GM15510 (cell line): ENCODE data around the gene SIX3.

Experiments
- POLR2A ChIP-seq: IDR thresholded peaks from 3 replicates; pipeline ENCODE4 v1.6.1; 2011; ENCODE audit warnings: borderline replicate concordance; ENCODE audit not compliant: insufficient read length; ENCODE audit errors: extremely low read depth

SIX3 gene

GRCh38 chr2:44928483-44929158, 12.9 kb upstream of the SIX3 start:
- TF ChIP-seq POLR2A, result no peak

GRCh38 chr2:44929159-44929734, 12.3 kb upstream of the SIX3 start:
- no peak for TF ChIP-seq POLR2A

GRCh38 chr2:44929735-44930273, 11.7 kb upstream of the SIX3 start:
- TF ChIP-seq POLR2A, result no peak

- TF ChIP-seq POLR2A, result no peak
These were observed 11.0 kb upstream of the SIX3 start for GRCh38 chr2:44930274-44931197.

GRCh38 chr2:44931198-44931780, 10.2 kb upstream of the SIX3 start:
- no peak for TF ChIP-seq POLR2A

- no peak for TF ChIP-seq POLR2A
These were observed 9.4 kb upstream of the SIX3 start for GRCh38 chr2:44932079-44932478.

GRCh38 chr2:44932564-44933392, 8.7 kb upstream of the SIX3 start:
- TF ChIP-seq POLR2A, result no peak

GRCh38 chr2:44933434-44933951, 8.0 kb upstream of the SIX3 start:
- no peak for TF ChIP-seq POLR2A

- TF ChIP-seq POLR2A, result no peak
These were observed 7.2 kb upstream of the SIX3 start for GRCh38 chr2:44934038-44934982.

GRCh38 chr2:44934983-44935728, 6.3 kb upstream of the SIX3 start:
- no peak for TF ChIP-seq POLR2A

GRCh38 chr2:44935729-44936098, 5.8 kb upstream of the SIX3 start:
- no peak for TF ChIP-seq POLR2A

GRCh38 chr2:44936275-44936674, 5.2 kb upstream of the SIX3 start:
- TF ChIP-seq POLR2A, result no peak
